MG63 (cell line): ENCODE data around the gene ITGAL. TPM values are rescaled to one million over a fixed set of nuclear protein-coding genes. Genes with fewer than 3 reads are reported as not detected.
"Not testable (repeated sequence)": the region's sequence is repeated elsewhere in the genome, so short reads cannot be mapped to it uniquely, and the experiment has no call there.

Experiments
- DNase-seq: peaks from one replicate; pipeline ENCODE4 v3.0.0-alpha.2; 2020
- H3K27me3 ChIP-seq: fragments of 250-450 bp; sonication (Bioruptor Pico); 2 replicates; pipeline ENCODE4 v1.5.1; 2020; ENCODE audit warnings: mild to moderate bottlenecking, moderate library complexity
- H3K36me3 ChIP-seq: fragments of 250-450 bp; sonication (Bioruptor Pico); 2 replicates; pipeline ENCODE4 v1.5.1; 2020; ENCODE audit warnings: mild to moderate bottlenecking, moderate library complexity
- H3K4me3 ChIP-seq: fragments of 250-450 bp; sonication (Bioruptor Pico); 2 replicates; pipeline ENCODE4 v1.5.1; 2020; ENCODE audit warnings: mild to moderate bottlenecking, moderate library complexity
- H3K9me3 ChIP-seq: fragments of 250-450 bp; sonication (Bioruptor Pico); 2 replicates; pipeline ENCODE4 v1.5.1; 2020; ENCODE audit warnings: mild to moderate bottlenecking, moderate library complexity
- total RNA-seq: library from RNA; depleted of rRNA; stranded (reverse); fragments of >200 nt; shearing (Covaris generic); gene quantifications from 2 replicates; pipeline ENCODE4 v1.2.3, GENCODE V29; 2014; ENCODE audit warnings: low replicate concordance

Gene ITGAL
- total RNA-seq, 1 experiment from 2014 or later = not detected

GRCh38 chr16:30528799-30529457 is 56.4 kb downstream of the ITGAL start:
- Histone ChIP-seq H3K36me3 (peaks cover 45% of the 10 kb centered on the region), H3K9me3 (no peaks in the 10 kb centered on the region), H3K27me3 (no peaks in the 10 kb centered on the region), H3K4me3 (no peak overlapping the region)
- DNase-seq = no peak

GRCh38 chr16:30530163-30531037 is 57.9 kb downstream of the ITGAL start:
- peaks cover 32% of the 10 kb centered on the region for H3K36me3 ChIP-seq
- no peak for DNase-seq
- H3K4me3 ChIP-seq = no peak overlapping the region
- no peaks in the 10 kb centered on the region for H3K27me3 ChIP-seq
- H3K9me3 ChIP-seq = no peaks in the 10 kb centered on the region

- Histone ChIP-seq H3K27me3 (no peaks in the 10 kb centered on the region), H3K9me3 (no peaks in the 10 kb centered on the region), H3K4me3 (no peak overlapping the region), H3K36me3 (peaks cover 33% of the 10 kb centered on the region)
- no peak for DNase-seq
Measured at GRCh38 chr16:30532285-30533145, 60.0 kb downstream of the ITGAL start.

- Histone ChIP-seq H3K36me3 (peaks cover 33% of the 10 kb centered on the region), H3K4me3 (peak overlapping the region; percentile 68), H3K27me3 (no peaks in the 10 kb centered on the region), H3K9me3 (no peaks in the 10 kb centered on the region)
- no peak for DNase-seq
Measured at GRCh38 chr16:30533146-30533522, 60.6 kb downstream of the ITGAL start.

GRCh38 chr16:30533748-30534367 is 61.3 kb downstream of the ITGAL start:
- DNase-seq = peak; percentile 17
- Histone ChIP-seq H3K4me3 (peak overlapping the region; percentile 68), H3K9me3 (no peaks in the 10 kb centered on the region), H3K27me3 (no peaks in the 10 kb centered on the region), H3K36me3 (peaks cover 33% of the 10 kb centered on the region)

GRCh38 chr16:30534368-30535105 is 62.0 kb downstream of the ITGAL start, which contains the start of gene ZNF747:
Gene ZNF747 (minus strand): TSS chr16:30534858. CDS start chr16:30534679, 179 bp downstream.
- Histone ChIP-seq H3K9me3 (no peaks in the 10 kb centered on the region), H3K36me3 (peaks cover 33% of the 10 kb centered on the region), H3K4me3 (peak within 1 kb of the TSS; percentile 68), H3K27me3 (no peaks in the 10 kb centered on the region)
- DNase-seq = peak; percentile 92

- peak overlapping the region; percentile 68 for H3K4me3 ChIP-seq
- no peaks in the 10 kb centered on the region for H3K27me3 ChIP-seq
- no peak for DNase-seq
- H3K36me3 ChIP-seq = peaks cover 33% of the 10 kb centered on the region
- no peaks in the 10 kb centered on the region for H3K9me3 ChIP-seq
Measured at GRCh38 chr16:30535106-30535776, 62.7 kb downstream of the ITGAL start.

GRCh38 chr16:30535777-30536190 is 63.2 kb downstream of the ITGAL start:
- Histone ChIP-seq H3K36me3 (peaks cover 31% of the 10 kb centered on the region), H3K9me3 (no peaks in the 10 kb centered on the region), H3K27me3 (no peaks in the 10 kb centered on the region), H3K4me3 (peak overlapping the region; percentile 68)
- DNase-seq = peak; percentile 84

- not testable (repeated sequence) for H3K4me3 ChIP-seq, DNase-seq, H3K9me3 ChIP-seq, H3K27me3 ChIP-seq
- peaks cover 24% of the 10 kb centered on the region for H3K36me3 ChIP-seq
Measured at GRCh38 chr16:30536391-30537024, 64.0 kb downstream of the ITGAL start.

GRCh38 chr16:30539000-30539964 is 66.7 kb downstream of the ITGAL start:
- Histone ChIP-seq H3K36me3 (peaks cover 5% of the 10 kb centered on the region), H3K4me3 (no peak overlapping the region), H3K27me3 (no peaks in the 10 kb centered on the region), H3K9me3 (no peaks in the 10 kb centered on the region)
- no peak for DNase-seq

- H3K36me3 ChIP-seq, DNase-seq, H3K4me3 ChIP-seq, H3K9me3 ChIP-seq, H3K27me3 ChIP-seq: not testable (repeated sequence)
Measured at GRCh38 chr16:30539986-30540526, 67.5 kb downstream of the ITGAL start.

GRCh38 chr16:30540916-30541464 is 68.4 kb downstream of the ITGAL start:
- H3K27me3 ChIP-seq, H3K36me3 ChIP-seq, DNase-seq, H3K4me3 ChIP-seq, H3K9me3 ChIP-seq: not testable (repeated sequence)

GRCh38 chr16:30541502-30542329 is 69.2 kb downstream of the ITGAL start:
- H3K36me3 ChIP-seq = peaks cover 3% of the 10 kb centered on the region
- H3K9me3 ChIP-seq = no peaks in the 10 kb centered on the region
- DNase-seq = no peak
- H3K27me3 ChIP-seq = no peaks in the 10 kb centered on the region
- no peak overlapping the region for H3K4me3 ChIP-seq
